IPS DF 6.9 (cell line): ENCODE results near the gene MICAL2.

Experiments used
- DNase-seq: peaks from one replicate; pipeline ENCODE4 v3.0.0-alpha.2; 2013; ENCODE audit warnings: low read depth, low spot score
- H3K27ac ChIP-seq: one replicate; pipeline ENCODE4 v1.5.1; 2013; ENCODE audit warnings: low read length, control low read depth
- H3K27me3 ChIP-seq: 2 replicates; pipeline ENCODE4 v1.6.1; 2013; ENCODE audit warnings: mild to moderate bottlenecking, low read length; ENCODE audit not compliant: control insufficient read depth, insufficient read depth
- H3K36me3 ChIP-seq: 2 replicates; pipeline ENCODE4 v1.6.1; 2013; ENCODE audit warnings: low read length; ENCODE audit not compliant: control insufficient read depth, insufficient read depth
- H3K4me1 ChIP-seq: 2 replicates; pipeline ENCODE4 v1.6.1; 2013; ENCODE audit warnings: low read length; ENCODE audit not compliant: control insufficient read depth, insufficient read depth
- H3K4me3 ChIP-seq: 2 replicates; pipeline ENCODE4 v1.5.1; 2013; ENCODE audit warnings: mild to moderate bottlenecking, low read length
- H3K9me3 ChIP-seq: 2 replicates; pipeline ENCODE4 v1.6.1; 2013; ENCODE audit warnings: low read length, inconsistent platforms; ENCODE audit not compliant: control insufficient read depth, insufficient read depth
- WGBS: extraction: QIAGEN DNeasy Blood & Tissue Kit; methylation state at CpG from one replicate; pipeline ENCODE4 v1.1.7; 2013; ENCODE audit warnings: mixed read lengths, missing lambda C conversion rate; ENCODE audit not compliant: insufficient read length, insufficient coverage; 5-methylcytosine and 5-hydroxymethylcytosine counted together

MICAL2 gene

GRCh38 chr11:12239804-12240371 is 129.5 kb downstream of the MICAL2 start:
- no peak for DNase-seq
- H3K27ac ChIP-seq = no peak overlapping the region
- H3K4me3 ChIP-seq = no peak overlapping the region
- no peaks in the 10 kb centered on the region for H3K36me3 ChIP-seq
- no CpG with 5 or more reads among the region's 7 CpGs for WGBS
- H3K27me3 ChIP-seq = no peaks in the 10 kb centered on the region
- H3K9me3 ChIP-seq = no peaks in the 10 kb centered on the region
- peaks cover 5% of the 10 kb centered on the region for H3K4me1 ChIP-seq

- H3K4me1 ChIP-seq = peaks cover 5% of the 10 kb centered on the region
These were observed 130.3 kb downstream of the MICAL2 start for GRCh38 chr11:12240677-12241076.

GRCh38 chr11:12241401-12241800 is 131.0 kb downstream of the MICAL2 start:
- no peak overlapping the region for H3K27ac ChIP-seq
- H3K36me3 ChIP-seq = no peaks in the 10 kb centered on the region
- no peak overlapping the region for H3K4me3 ChIP-seq
- no CpG with 5 or more reads among the region's 7 CpGs for WGBS
- H3K4me1 ChIP-seq = peaks cover 5% of the 10 kb centered on the region
- no peaks in the 10 kb centered on the region for H3K27me3 ChIP-seq
- no peak for DNase-seq
- H3K9me3 ChIP-seq = no peaks in the 10 kb centered on the region

More at GRCh38 chr11:12240677-12241076, 130.3 kb downstream of the MICAL2 start:
- H3K27ac ChIP-seq = no peak overlapping the region
- no peak overlapping the region for H3K4me3 ChIP-seq
- H3K9me3 ChIP-seq = no peaks in the 10 kb centered on the region
- H3K27me3 ChIP-seq = no peaks in the 10 kb centered on the region
- no CpG with 5 or more reads among the region's 7 CpGs for WGBS
- no peaks in the 10 kb centered on the region for H3K36me3 ChIP-seq
- DNase-seq = no peak

GRCh38 chr11:12241971-12242672 is 131.7 kb downstream of the MICAL2 start:
- no CpG with 5 or more reads among the region's 14 CpGs for WGBS
- H3K4me1 ChIP-seq = peaks cover 5% of the 10 kb centered on the region
- no peak for DNase-seq
- H3K36me3 ChIP-seq = no peaks in the 10 kb centered on the region
- H3K9me3 ChIP-seq = no peaks in the 10 kb centered on the region
- no peaks in the 10 kb centered on the region for H3K27me3 ChIP-seq
- no peak overlapping the region for H3K4me3 ChIP-seq
- no peak overlapping the region for H3K27ac ChIP-seq

GRCh38 chr11:12242966-12243365 is 132.6 kb downstream of the MICAL2 start:
- H3K36me3 ChIP-seq = no peaks in the 10 kb centered on the region
- peaks cover 5% of the 10 kb centered on the region for H3K4me1 ChIP-seq
- no peak overlapping the region for H3K4me3 ChIP-seq
- no peaks in the 10 kb centered on the region for H3K9me3 ChIP-seq
- DNase-seq = no peak
- WGBS = no CpG with 5 or more reads among the region's 2 CpGs
- H3K27ac ChIP-seq = no peak overlapping the region
- no peaks in the 10 kb centered on the region for H3K27me3 ChIP-seq

- DNase-seq = no peak
- no CpG with 5 or more reads among the region's 6 CpGs for WGBS
- peaks cover 5% of the 10 kb centered on the region for H3K4me1 ChIP-seq
These were observed 133.1 kb downstream of the MICAL2 start for GRCh38 chr11:12243486-12243885.

GRCh38 chr11:12243911-12244550 is 133.6 kb downstream of the MICAL2 start:
- Histone ChIP-seq H3K27me3 (no peaks in the 10 kb centered on the region), H3K27ac (no peak overlapping the region), H3K4me1 (peaks cover 5% of the 10 kb centered on the region), H3K9me3 (no peaks in the 10 kb centered on the region), H3K4me3 (no peak overlapping the region), H3K36me3 (no peaks in the 10 kb centered on the region)
- DNase-seq = no peak
- WGBS = no CpG with 5 or more reads among the region's 6 CpGs

More at GRCh38 chr11:12243486-12243885, 133.1 kb downstream of the MICAL2 start:
- Histone ChIP-seq H3K36me3 (no peaks in the 10 kb centered on the region), H3K27me3 (no peaks in the 10 kb centered on the region), H3K27ac (no peak overlapping the region), H3K9me3 (no peaks in the 10 kb centered on the region), H3K4me3 (no peak overlapping the region)

GRCh38 chr11:12245091-12245490 is 134.7 kb downstream of the MICAL2 start:
- Histone ChIP-seq H3K27me3 (no peaks in the 10 kb centered on the region), H3K4me3 (no peak overlapping the region), H3K36me3 (no peaks in the 10 kb centered on the region), H3K9me3 (no peaks in the 10 kb centered on the region), H3K27ac (no peak overlapping the region), H3K4me1 (peaks cover 5% of the 10 kb centered on the region)
- WGBS = no CpG with 5 or more reads among the region's 6 CpGs
- no peak for DNase-seq

GRCh38 chr11:12245549-12246016 is 135.2 kb downstream of the MICAL2 start:
- H3K4me3 ChIP-seq = no peak overlapping the region
- DNase-seq = no peak
- H3K27ac ChIP-seq = no peak overlapping the region
- H3K27me3 ChIP-seq = no peaks in the 10 kb centered on the region
- no CpG with 5 or more reads among the region's 3 CpGs for WGBS
- peaks cover 5% of the 10 kb centered on the region for H3K4me1 ChIP-seq
- H3K9me3 ChIP-seq = no peaks in the 10 kb centered on the region
- H3K36me3 ChIP-seq = no peaks in the 10 kb centered on the region

- no CpG with 5 or more reads among the region's 5 CpGs for WGBS
- no peak for DNase-seq
- Histone ChIP-seq H3K27me3 (no peaks in the 10 kb centered on the region), H3K36me3 (no peaks in the 10 kb centered on the region), H3K4me1 (peaks cover 5% of the 10 kb centered on the region), H3K4me3 (no peak overlapping the region), H3K9me3 (no peaks in the 10 kb centered on the region), H3K27ac (no peak overlapping the region)
These were observed 135.8 kb downstream of the MICAL2 start for GRCh38 chr11:12246147-12246546.
